Calu3 (cell line): ENCODE measurements around the gene CPTP. TPM values are rescaled to one million over a fixed set of nuclear protein-coding genes. Genes with fewer than 3 reads are reported as not detected.

ENCODE experiments used
- BruUV-seq: library from RNA; stranded (reverse); fragments of 400-500 nt; replicated peaks from 2 replicates; lab custom pipeline; 2021; lab: Mats Ljungman, UMichigan
- CTCF ChIA-PET: fragments of 300-600 bp; sonication (Branson Sonifier 250); formaldehyde crosslinking; loops from one replicate; lab custom pipeline; 2022; ENCODE audit warnings: antibody characterized with exemption; lab: Charles Lee
- DNase-seq: peaks from one replicate; pipeline ENCODE4 v3.0.0; 2022
- H3K27ac Mint-ChIP-seq: one replicate; pipeline ENCODE4 v1.8.0; 2022; ENCODE audit warnings: mixed read lengths; ENCODE audit not compliant: unreplicated experiment
- H3K27me3 Mint-ChIP-seq: one replicate; pipeline ENCODE4 v1.8.0; 2022; ENCODE audit warnings: mixed read lengths; ENCODE audit not compliant: unreplicated experiment
- H3K36me3 Mint-ChIP-seq: one replicate; pipeline ENCODE4 v1.8.0; 2022; ENCODE audit warnings: mild to moderate bottlenecking, moderate library complexity, mixed read lengths; ENCODE audit not compliant: insufficient read depth, unreplicated experiment
- H3K4me1 Mint-ChIP-seq: one replicate; pipeline ENCODE4 v1.8.0; 2022; ENCODE audit warnings: mild to moderate bottlenecking, low read depth, mixed read lengths; ENCODE audit not compliant: unreplicated experiment
- H3K4me3 Mint-ChIP-seq: one replicate; pipeline ENCODE4 v1.8.0; 2022; ENCODE audit warnings: mild to moderate bottlenecking, low read depth, moderate library complexity, mixed read lengths; ENCODE audit not compliant: unreplicated experiment
- H3K9me3 Mint-ChIP-seq: one replicate; pipeline ENCODE4 v1.8.0; 2022; ENCODE audit warnings: low read depth, mixed read lengths; ENCODE audit not compliant: unreplicated experiment
- CTCF ChIP-seq: fragments of 200-600 bp; IDR thresholded peaks from one replicate; pipeline ENCODE4 v1.8.0; 2022; ENCODE audit warnings: antibody characterized with exemption; ENCODE audit not compliant: unreplicated experiment
- intact Hi-C: fragments of 100-400 bp; cut with micrococcal nuclease; formaldehyde crosslinking; loops from one replicate; pipeline ENCODE4 v1.10.0; 2022; ENCODE audit not compliant: unreplicated experiment
- total RNA-seq: library from RNA; stranded (reverse); gene quantifications from 2 replicates; pipeline ENCODE4 v1.2.3, GENCODE V29; 2022

CPTP gene
- total RNA-seq, 1 experiment from 2014 or later, result 20.1 TPM

- Mint-ChIP-seq H3K9me3 (no peaks in the 10 kb centered on the region), H3K4me1 (peaks cover 24% of the 10 kb centered on the region), H3K36me3 (peaks cover 52% of the 10 kb centered on the region), H3K27ac (peak overlapping the region; percentile 79), H3K4me3 (peak overlapping the region; percentile 80), H3K27me3 (no peaks in the 10 kb centered on the region)
- TF ChIP-seq CTCF, result no peak
- BruUV-seq, result no TSS peak
- intact Hi-C loops, result no loop called here
- DNase-seq, result no peak
- CTCF ChIA-PET, result interaction anchor here (0.6 kb wide), 1 partner anchor 29 kb away, joined by 3 read pairs; the partner anchor contains the start of gene AURKAIP1
Observed at GRCh38 chr1:1345860-1346500, 21.4 kb downstream of the CPTP start.

- DNase-seq, result no peak
- no TSS peak for BruUV-seq
- CTCF ChIA-PET, result no interaction called here
Observed at GRCh38 chr1:1346501-1346890, 21.9 kb downstream of the CPTP start.

GRCh38 chr1:1347026-1347595 lies 22.5 kb downstream of the CPTP start:
- peaks cover 51% of the 10 kb centered on the region for H3K36me3 Mint-ChIP-seq
- H3K27me3 Mint-ChIP-seq, result no peaks in the 10 kb centered on the region
- TF ChIP-seq CTCF, result no peak
- intact Hi-C loops, result no loop called here
- peaks cover 24% of the 10 kb centered on the region for H3K4me1 Mint-ChIP-seq
- no peak for DNase-seq
- peak overlapping the region; percentile 79 for H3K27ac Mint-ChIP-seq
- H3K4me3 Mint-ChIP-seq, result peak overlapping the region; percentile 80
- CTCF ChIA-PET, result interaction anchor here (1.6 kb wide), 1 partner anchor 56 kb away, joined by 4 read pairs; no protein-coding TSS in a partner anchor
- H3K9me3 Mint-ChIP-seq, result no peaks in the 10 kb centered on the region
- BruUV-seq, result no TSS peak

More at GRCh38 chr1:1346501-1346890, 21.9 kb downstream of the CPTP start:
- intact Hi-C loops, result no loop called here
- Mint-ChIP-seq H3K36me3 (peaks cover 48% of the 10 kb centered on the region), H3K9me3 (no peaks in the 10 kb centered on the region), H3K4me3 (peak overlapping the region; percentile 80), H3K27ac (peak overlapping the region; percentile 79), H3K27me3 (no peaks in the 10 kb centered on the region), H3K4me1 (peaks cover 24% of the 10 kb centered on the region)
- no peak for TF ChIP-seq CTCF

- peak overlapping the region; percentile 80 for H3K4me3 Mint-ChIP-seq
- intact Hi-C loops, result no loop called here
- DNase-seq, result peak; percentile 54
- CTCF ChIA-PET, result interaction anchor here (1.6 kb wide), 1 partner anchor 56 kb away, joined by 4 read pairs; no protein-coding TSS in a partner anchor
- H3K4me1 Mint-ChIP-seq, result peaks cover 19% of the 10 kb centered on the region
- TSS peak; percentile 48 for BruUV-seq
- peaks cover 58% of the 10 kb centered on the region for H3K36me3 Mint-ChIP-seq
- H3K27me3 Mint-ChIP-seq, result no peaks in the 10 kb centered on the region
- TF ChIP-seq CTCF, result no peak
- H3K27ac Mint-ChIP-seq, result peak overlapping the region; percentile 79
- no peaks in the 10 kb centered on the region for H3K9me3 Mint-ChIP-seq
Observed at GRCh38 chr1:1347663-1348419, 23.2 kb downstream of the CPTP start.
